ENCODE results near the gene CYP27B1.

CYP27B1 gene

DNA sequence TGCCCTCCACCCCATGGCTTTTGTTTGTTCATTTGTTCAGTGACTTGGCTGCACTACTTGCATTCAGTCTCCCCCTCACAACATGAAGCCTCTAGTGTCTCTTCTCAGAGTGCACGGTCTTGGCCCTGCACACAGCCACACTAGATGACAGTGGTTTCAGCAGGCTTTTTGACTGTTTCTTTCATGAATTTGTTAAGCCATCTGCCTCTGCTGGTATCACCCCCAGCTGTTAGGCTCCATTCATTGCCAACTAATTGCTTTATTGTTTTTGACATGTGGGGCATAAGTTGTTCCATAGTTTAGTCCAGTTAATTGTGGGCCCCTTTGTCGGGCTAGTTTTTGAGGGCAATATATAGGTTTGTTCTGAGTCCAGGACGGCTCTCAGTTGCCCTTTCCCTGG is 54.2 kb downstream of the CYP27B1 start:
- H3K4me3 ChIP-seq (ENCODE audit: low read length), result no peak overlapping the region
- TF ChIP-seq CTCF (conservative IDR thresholded peaks at IDR 0.05; ENCODE audit: low read depth, low read length), result no peak
- DNase-seq (ENCODE audit: low read depth), result no peak
